GM12875 (cell line): ENCODE data around the gene SORBS1.

Experiments used
- H3K4me3 ChIP-seq: one replicate; pipeline ENCODE4 v1.5.1; 2011; ENCODE audit warnings: low read depth, low read length, control low read depth
- CTCF ChIP-seq: IDR thresholded peaks from 2 replicates; pipeline ENCODE4 v1.5.1; 2011; ENCODE audit warnings: low read depth, mild to moderate bottlenecking, control low read depth, inconsistent platforms, low read length, moderate library complexity, borderline replicate concordance; ENCODE audit not compliant: insufficient read depth

The SORBS1 gene

DNA sequence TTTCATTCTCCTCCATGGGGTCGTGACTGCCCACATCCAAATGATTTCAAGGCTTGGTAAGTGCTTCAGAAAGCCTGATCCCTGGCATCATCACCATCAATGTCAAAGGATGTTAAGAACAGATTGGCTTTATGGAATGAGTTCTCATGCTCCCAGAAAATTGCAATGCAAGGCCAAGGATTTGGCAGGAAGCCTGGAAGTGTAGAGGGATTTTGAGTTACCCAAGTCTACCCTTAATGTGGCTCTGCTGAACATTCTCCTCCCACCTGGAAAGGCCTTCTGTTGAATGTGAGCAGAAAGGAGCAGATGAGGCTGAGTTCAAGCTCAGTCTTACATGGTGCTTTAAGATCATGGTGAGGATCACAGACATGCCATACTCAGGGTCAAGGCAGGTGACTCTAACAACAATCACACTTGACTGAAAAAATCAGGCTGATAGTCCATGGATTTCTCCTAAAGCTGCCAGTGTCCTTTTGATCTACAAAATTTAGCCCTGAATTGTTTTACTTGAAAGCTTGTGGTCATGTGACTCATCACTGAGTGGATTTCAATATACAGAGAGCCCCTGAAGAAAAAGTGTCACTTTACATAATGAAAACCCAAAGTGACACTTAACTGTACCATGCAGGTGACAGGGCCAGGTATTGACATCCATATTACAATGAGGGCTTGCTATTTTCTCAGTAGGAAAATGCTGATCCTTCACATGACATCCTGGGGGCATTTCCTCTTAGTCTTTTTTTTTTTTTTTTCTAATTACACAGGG lies 159.3 kb downstream of the SORBS1 start:
- no peak for TF ChIP-seq CTCF
- no peak overlapping the region for H3K4me3 ChIP-seq

GRCh38 chr10:95400787-95401186 lies 160.4 kb downstream of the SORBS1 start:
- H3K4me3 ChIP-seq, result no peak overlapping the region
- no peak for TF ChIP-seq CTCF

DNA sequence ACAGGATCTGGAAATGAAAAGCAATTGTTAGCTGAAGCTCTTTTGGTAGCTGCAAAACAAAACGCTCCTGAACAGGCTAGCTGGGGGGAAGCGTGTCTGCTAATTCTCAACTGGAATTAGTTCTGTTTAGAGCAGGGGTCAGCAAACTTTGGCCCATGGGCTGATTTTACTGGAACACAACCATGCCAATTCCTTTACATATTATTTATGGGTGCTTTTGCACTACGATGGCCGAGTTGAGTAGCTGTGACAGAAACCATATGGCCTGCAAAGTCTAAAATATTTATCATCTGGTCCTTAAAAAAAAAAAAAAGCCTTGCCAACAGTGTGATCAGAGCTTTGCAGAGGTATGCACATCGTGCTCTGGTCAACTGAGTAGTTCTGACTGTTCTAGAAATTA lies 162.0 kb downstream of the SORBS1 start:
- H3K4me3 ChIP-seq, result no peak overlapping the region
- no peak for TF ChIP-seq CTCF

- no peak for TF ChIP-seq CTCF
- H3K4me3 ChIP-seq, result no peak overlapping the region
Observed at GRCh38 chr10:95397747-95398146, 163.4 kb downstream of the SORBS1 start.

DNA sequence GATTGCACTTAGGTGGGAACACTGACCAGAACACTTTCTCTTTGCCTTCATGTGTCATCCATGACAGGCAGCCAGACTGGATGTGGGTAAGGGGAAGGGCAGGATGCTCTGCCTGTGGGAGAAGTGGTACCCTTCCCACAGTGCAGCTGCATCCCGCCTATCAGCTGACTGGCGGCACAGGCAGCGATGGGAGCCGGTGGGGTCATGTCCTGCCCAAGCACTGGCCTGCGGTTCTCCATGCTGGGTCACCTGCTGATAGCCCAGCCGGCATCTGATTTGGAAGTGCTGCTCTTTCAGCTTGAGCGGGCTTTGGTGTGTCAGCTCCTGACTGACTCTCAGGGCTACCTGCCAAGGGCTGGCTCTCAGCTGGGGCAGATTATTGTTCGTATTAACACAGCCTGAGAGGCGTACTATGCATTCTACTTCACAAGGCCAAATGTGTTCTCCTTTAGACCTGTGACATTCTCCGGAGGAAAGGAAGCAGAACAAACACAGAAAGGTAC lies 165.2 kb downstream of the SORBS1 start:
- no peak for TF ChIP-seq CTCF
- H3K4me3 ChIP-seq, result no peak overlapping the region

DNA sequence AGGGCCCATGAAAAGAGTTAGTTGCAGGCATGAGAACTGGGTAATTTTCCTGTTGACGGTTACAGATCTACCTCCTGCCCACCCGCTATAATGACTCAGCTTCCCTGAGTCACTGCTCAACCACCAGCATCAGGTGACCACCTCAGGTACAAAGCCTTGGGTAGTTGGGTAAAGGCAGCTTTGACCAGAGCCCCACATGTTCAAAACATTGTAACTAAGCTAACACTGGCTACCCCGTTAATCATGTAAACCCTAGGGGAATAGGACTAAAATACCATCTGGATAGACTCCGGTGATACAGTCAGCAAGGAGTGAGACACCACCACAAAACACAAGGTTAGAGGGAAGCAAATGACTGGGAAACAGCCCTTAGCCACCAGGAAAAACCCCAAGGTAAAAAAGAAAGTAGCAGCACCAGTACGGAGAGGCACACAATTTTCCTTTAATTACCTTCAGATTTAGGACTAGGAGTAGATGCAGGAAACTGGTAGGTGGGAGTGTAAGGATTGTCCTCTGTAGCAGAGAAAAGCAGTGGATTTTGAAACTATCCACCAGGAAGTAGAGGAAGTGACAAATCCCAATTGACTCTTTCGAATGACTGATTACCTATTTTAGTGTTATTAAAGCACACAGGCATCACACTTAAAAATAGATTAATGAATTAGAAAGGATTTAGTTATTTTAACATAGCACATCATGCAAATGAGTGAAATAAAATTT lies 166.8 kb downstream of the SORBS1 start:
- no peak for TF ChIP-seq CTCF
- no peak overlapping the region for H3K4me3 ChIP-seq
